H9 (cell line): ENCODE results near the gene KIAA1671. TPM values are rescaled to one million over a fixed set of nuclear protein-coding genes. Genes with fewer than 3 reads are reported as not detected.
A peak's percentile ranks its signal among the peaks of the same experiment; 100 is the strongest.

ENCODE experiments used
- DNase-seq: peaks from one replicate; pipeline ENCODE4 v3.0.0-alpha.2; 2017
- H2AFZ ChIP-seq: one replicate; pipeline ENCODE4 v1.6.1; 2013; ENCODE audit warnings: mild to moderate bottlenecking, low read length, control low read depth, moderate library complexity
- H2AK5ac ChIP-seq: 2 replicates; pipeline ENCODE4 v1.6.1; 2013; ENCODE audit warnings: low read length, control low read depth, mixed read lengths; ENCODE audit not compliant: insufficient read length
- H2BK120ac ChIP-seq: one replicate; pipeline ENCODE4 v1.6.1; 2013; ENCODE audit warnings: low read depth, mild to moderate bottlenecking, low read length, control low read depth, inconsistent platforms; ENCODE audit not compliant: poor library complexity, severe bottlenecking
- H2BK12ac ChIP-seq: 2 replicates; pipeline ENCODE4 v1.6.1; 2013; ENCODE audit warnings: low read length, control low read depth, mixed read lengths, low read depth; ENCODE audit not compliant: insufficient read length
- H2BK15ac ChIP-seq: 2 replicates; pipeline ENCODE4 v1.6.1; 2013; ENCODE audit warnings: low read depth, low read length, control low read depth
- H2BK20ac ChIP-seq: one replicate; pipeline ENCODE4 v1.6.1; 2013; ENCODE audit warnings: low read depth, mild to moderate bottlenecking, low read length, control low read depth, inconsistent platforms; ENCODE audit not compliant: poor library complexity, severe bottlenecking
- H2BK5ac ChIP-seq: 2 replicates; pipeline ENCODE4 v1.6.1; 2013; ENCODE audit warnings: low read length, control low read depth, mixed read lengths; ENCODE audit not compliant: insufficient read length
- H3K14ac ChIP-seq: 2 replicates; pipeline ENCODE4 v1.6.1; 2013; ENCODE audit warnings: low read length, control low read depth; ENCODE audit not compliant: insufficient read depth
- H3K18ac ChIP-seq: 2 replicates; pipeline ENCODE4 v1.6.1; 2013; ENCODE audit warnings: low read depth, mild to moderate bottlenecking, mixed read lengths, low read length, control low read depth; ENCODE audit not compliant: insufficient read length
- H3K23ac ChIP-seq: 2 replicates; pipeline ENCODE4 v1.6.1; 2013; ENCODE audit warnings: low read length, control low read depth, mixed read lengths, low read depth; ENCODE audit not compliant: insufficient read length
- H3K23me2 ChIP-seq: 2 replicates; pipeline ENCODE4 v1.6.1; 2013; ENCODE audit warnings: low read depth, mild to moderate bottlenecking, mixed read lengths, low read length, control low read depth; ENCODE audit not compliant: insufficient read length, poor library complexity, severe bottlenecking
- H3K27ac ChIP-seq: 2 replicates; pipeline ENCODE4 v1.5.1; 2013; ENCODE audit warnings: low read length, control low read depth, mixed read lengths, low read depth; ENCODE audit not compliant: insufficient read length
- H3K27me3 ChIP-seq: 2 replicates; pipeline ENCODE4 v1.6.1; 2013; ENCODE audit warnings: low read length, control low read depth, inconsistent platforms; ENCODE audit not compliant: insufficient read depth
- H3K4ac ChIP-seq: 2 replicates; pipeline ENCODE4 v1.6.1; 2013; ENCODE audit warnings: low read depth, mild to moderate bottlenecking, control low read depth, inconsistent platforms, low read length, moderate library complexity
- H3K4me1 ChIP-seq: 2 replicates; pipeline ENCODE4 v1.6.1; 2013; ENCODE audit warnings: low read length, control low read depth, inconsistent platforms; ENCODE audit not compliant: insufficient read depth
- H3K4me2 ChIP-seq: 2 replicates; pipeline ENCODE4 v1.6.1; 2013; ENCODE audit warnings: low read length, control low read depth, mixed read lengths; ENCODE audit not compliant: insufficient read length, insufficient read depth
- H3K56ac ChIP-seq: 2 replicates; pipeline ENCODE4 v1.6.1; 2013; ENCODE audit warnings: low read depth, mild to moderate bottlenecking, mixed read lengths, low read length, control low read depth; ENCODE audit not compliant: insufficient read length
- H3K79me1 ChIP-seq: 2 replicates; pipeline ENCODE4 v1.6.1; 2013; ENCODE audit warnings: low read depth, mild to moderate bottlenecking, moderate library complexity, low read length, control low read depth, inconsistent platforms; ENCODE audit not compliant: insufficient read depth, poor library complexity, severe bottlenecking
- H3K79me2 ChIP-seq: 2 replicates; pipeline ENCODE4 v1.6.1; 2013; ENCODE audit warnings: low read length, control low read depth, inconsistent platforms; ENCODE audit not compliant: insufficient read depth
- H3K9ac ChIP-seq: 2 replicates; pipeline ENCODE4 v1.6.1; 2013; ENCODE audit warnings: low read length, control low read depth, mixed read lengths; ENCODE audit not compliant: insufficient read length; ENCODE audit errors: extremely low read depth
- H3K9me3 ChIP-seq: one replicate; pipeline ENCODE4 v1.6.1; 2013; ENCODE audit warnings: low read depth, low read length, inconsistent platforms; ENCODE audit not compliant: control insufficient read depth
- H3T11ph ChIP-seq: one replicate; pipeline ENCODE4 v1.6.1; 2013; ENCODE audit warnings: mild to moderate bottlenecking, low read length, control low read depth, inconsistent platforms
- H4K20me1 ChIP-seq: one replicate; pipeline ENCODE4 v1.6.1; 2013; ENCODE audit not compliant: control insufficient read depth, insufficient read length, insufficient read depth
- H4K5ac ChIP-seq: 2 replicates; pipeline ENCODE4 v1.6.1; 2013; ENCODE audit warnings: low read depth, mild to moderate bottlenecking, mixed read lengths, low read length, control low read depth; ENCODE audit not compliant: insufficient read length
- H4K8ac ChIP-seq: replicated peaks from 2 replicates; pipeline ENCODE4 v1.6.1; 2013; ENCODE audit warnings: low read length, control low read depth, mixed read lengths, low read depth; ENCODE audit not compliant: insufficient read length
- H4K91ac ChIP-seq: 2 replicates; pipeline ENCODE4 v1.6.1; 2013; ENCODE audit warnings: low read depth, mild to moderate bottlenecking, moderate library complexity, mixed read lengths, low read length, control low read depth; ENCODE audit not compliant: insufficient read length
- H3K27ac Mint-ChIP-seq, 3 experiments: 2 replicates in 2 of 3; 3 replicates in 1 of 3; pipeline ENCODE4 v1.8.0; 2020 to 2021; ENCODE audit warnings: mixed read lengths in 3 of 3, mild to moderate bottlenecking in 1 of 3, moderate library complexity in 1 of 3
- H3K27me3 Mint-ChIP-seq: 2 replicates; pipeline ENCODE4 v1.8.0; 2021; ENCODE audit warnings: low read depth, mild to moderate bottlenecking, moderate library complexity, mixed read lengths
- H3K36me3 Mint-ChIP-seq, 3 experiments: 2 replicates in 2 of 3; 3 replicates in 1 of 3; pipeline ENCODE4 v1.8.0; 2020 to 2021; ENCODE audit warnings: low read depth in 3 of 3, mixed read lengths in 3 of 3; ENCODE audit not compliant: insufficient read depth in 1 of 3
- H3K4me1 Mint-ChIP-seq, 2 experiments: 2 replicates each; pipeline ENCODE4 v1.8.0; 2020; ENCODE audit warnings: mixed read lengths in 2 of 2
- H3K4me3 Mint-ChIP-seq, 2 experiments: 2 replicates in 1 of 2; 3 replicates in 1 of 2; pipeline ENCODE4 v1.8.0; 2020 to 2021; ENCODE audit warnings: mild to moderate bottlenecking in 2 of 2, mixed read lengths in 2 of 2, moderate library complexity in 1 of 2
- H3K9me3 Mint-ChIP-seq, 2 experiments: 2 replicates in 1 of 2; 3 replicates in 1 of 2; pipeline ENCODE4 v1.8.0; 2020; ENCODE audit warnings: mild to moderate bottlenecking in 2 of 2, mixed read lengths in 2 of 2, moderate library complexity in 1 of 2
- CTCF ChIP-seq: fragments of 200-600 bp; sonication (generic); conservative IDR thresholded peaks from 3 replicates; pipeline ENCODE4 v1.8.0; 2021; ENCODE audit warnings: antibody characterized with exemption, mild to moderate bottlenecking
- WGBS: extraction: QIAGEN DNeasy Blood & Tissue Kit; methylation state at CpG from one replicate; pipeline ENCODE4 v1.1.7; 2013; ENCODE audit warnings: missing lambda C conversion rate, low lambda C conversion rate, mixed read lengths; ENCODE audit not compliant: insufficient read length; ENCODE audit errors: extremely low coverage; 5-methylcytosine and 5-hydroxymethylcytosine counted together
- total RNA-seq: library from RNA; stranded (reverse); gene quantifications from 2 replicates; pipeline ENCODE4 v1.2.1, GENCODE V29; 2021

KIAA1671 gene
- total RNA-seq, 1 experiment from 2014 or later = 22.6 TPM

- no peak overlapping the region for H3K4me3 Mint-ChIP-seq
- Histone ChIP-seq H2BK20ac (no peak overlapping the region), H3K23me2 (peaks cover 2% of the 10 kb centered on the region), H3K56ac (no peak overlapping the region), H3K9me3 (no peaks in the 10 kb centered on the region), H2AFZ (no peak overlapping the region), H3K79me1 (no peaks in the 10 kb centered on the region), H2BK12ac (no peak overlapping the region), H2BK120ac (no peak overlapping the region), H3K4me2 (no peak overlapping the region), H3T11ph (no peak overlapping the region), H4K8ac (no peak overlapping the region), H3K9ac (no peak overlapping the region), H3K23ac (no peak overlapping the region), H4K91ac (peak overlapping the region; percentile 16), H3K27me3 (no peaks in the 10 kb centered on the region), H3K27ac (no peak overlapping the region), H4K5ac (no peak overlapping the region), H2AK5ac (no peak overlapping the region), H3K4me1 (peaks cover 5% of the 10 kb centered on the region; the same call in 1 of the 2 replicates), H2BK5ac (no peak overlapping the region), H3K14ac (no peak overlapping the region; the same call in 1 of the 2 replicates), H4K20me1 (no peaks in the 10 kb centered on the region), H3K79me2 (no peaks in the 10 kb centered on the region; the same call in 1 of the 2 replicates), H2BK15ac (no peak overlapping the region; the same call in 1 of the 2 replicates), H3K18ac (peak overlapping the region; percentile 25), H3K4ac (no peak overlapping the region)
- no peaks in the 10 kb centered on the region for H3K27me3 Mint-ChIP-seq
- no CpG with 5 or more reads among the region's 5 CpGs for WGBS
- 0 out of 7 replicates have a peak, but pooled peaks cover 0 to 1% (median 0%) of the 10 kb centered on the region in 3 experiments for H3K36me3 Mint-ChIP-seq
- H3K27ac Mint-ChIP-seq = 0 out of 7 replicates have a peak overlapping the region, but pooled peaks of 1 of the 3 experiments have one; percentile 28
- no peak for DNase-seq
- H3K9me3 Mint-ChIP-seq = no peaks in the 10 kb centered on the region; a peak in 1 of 5 replicates
- peaks cover 22 to 28% of the 10 kb centered on the region in 2 experiments for H3K4me1 Mint-ChIP-seq
- TF ChIP-seq CTCF = no peak
Measured at GRCh38 chr22:25143156-25144076, 190.9 kb downstream of the KIAA1671 start.
